GM18519 (cell line): ENCODE data around the gene PRKAA1.

ENCODE experiments used
- ATAC-seq: cut with Tn5 transposase; IDR thresholded peaks from one replicate; pipeline ENCODE4 v1.9.1; 2021; ENCODE audit warnings: mild to moderate bottlenecking, moderate library complexity; ENCODE audit not compliant: unreplicated experiment, low FRiP score

PRKAA1 gene

DNA sequence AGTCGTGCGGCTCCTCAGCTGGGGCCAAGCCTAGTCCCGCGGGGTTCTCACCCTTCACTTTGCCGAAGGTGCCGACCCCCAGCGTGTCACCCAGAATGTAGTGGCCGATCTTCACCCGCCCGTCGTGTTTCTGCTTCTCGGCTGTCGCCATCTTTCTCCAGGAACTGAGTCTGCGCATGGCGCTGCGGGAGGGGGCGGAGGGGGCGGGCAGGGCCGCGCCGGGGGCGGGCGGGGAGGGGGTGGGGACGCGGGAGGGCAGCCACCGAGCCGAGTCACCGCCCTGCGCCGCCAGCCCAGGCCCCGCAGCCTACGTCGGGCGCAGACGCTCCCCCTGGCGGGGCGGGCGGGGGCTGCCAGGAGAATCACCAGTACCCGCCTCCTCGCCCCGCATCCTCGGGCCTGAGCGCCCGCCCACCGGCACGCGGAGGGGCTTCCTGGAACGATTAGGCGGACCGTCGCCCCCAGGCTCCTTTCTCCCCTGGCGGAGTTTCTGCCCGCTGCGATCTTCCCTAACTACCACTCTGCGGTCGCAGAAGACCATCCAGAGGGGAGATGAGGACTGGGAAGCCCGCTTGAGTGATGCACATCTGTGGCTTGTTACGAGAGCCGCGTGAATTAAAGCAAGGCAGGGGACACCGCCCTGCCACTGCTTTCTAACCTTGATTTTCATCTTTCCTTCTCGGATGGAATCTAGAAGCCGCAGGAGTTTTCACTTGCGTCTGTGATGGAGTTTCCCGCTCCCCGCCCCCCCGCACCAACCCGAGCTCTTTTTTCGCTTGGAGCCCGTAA, at the start of gene PRKAA1:
PRKAA1 (minus strand) TSS at position 363 of the 789 bp plus-strand sequence; CDS start at position 178, 185 bp downstream.
- ATAC-seq = peak; percentile 95

DNA sequence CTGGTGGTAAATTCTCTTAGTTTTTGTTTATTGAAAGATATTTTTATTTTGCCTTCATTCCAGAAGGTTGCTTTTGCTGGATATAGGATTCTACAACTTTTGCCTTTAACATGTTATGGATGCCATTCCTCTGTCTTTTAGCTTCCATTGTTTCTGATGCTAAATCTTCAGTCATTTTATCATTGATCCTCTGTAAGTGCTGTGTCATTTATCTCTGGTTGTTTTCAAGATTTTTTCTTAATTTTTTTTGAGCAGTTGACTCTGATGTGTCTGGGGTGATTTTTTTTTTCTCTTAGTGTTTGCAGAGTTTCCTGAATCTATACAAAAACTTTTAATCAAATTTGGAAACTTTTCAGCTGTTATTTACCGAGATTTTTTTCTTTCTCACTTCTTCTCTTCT, 49.4 kb upstream of the PRKAA1 start:
- ATAC-seq = no peak

DNA sequence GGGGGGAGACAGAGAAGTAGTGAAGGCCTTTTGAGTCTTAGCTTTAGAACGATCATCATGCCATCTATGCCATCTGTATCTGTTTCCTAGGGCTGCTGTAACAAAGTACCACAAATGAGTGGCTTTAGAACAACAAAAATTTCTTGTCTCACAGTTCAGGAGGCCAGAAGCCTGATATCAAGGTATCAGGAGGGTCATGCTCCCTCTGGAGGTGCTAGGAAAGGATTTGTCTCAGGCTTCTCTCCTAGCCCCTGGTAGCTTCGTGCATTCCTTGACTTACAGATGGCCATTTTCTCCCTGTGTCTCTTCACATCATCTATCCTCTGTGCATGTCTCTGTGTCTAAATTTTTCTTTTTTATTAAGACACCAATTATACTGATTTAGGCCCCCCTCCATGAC, 48.2 kb upstream of the PRKAA1 start:
- no peak for ATAC-seq

GRCh38 chr5:40844565-40844964, 46.4 kb upstream of the PRKAA1 start:
- no peak for ATAC-seq

GRCh38 chr5:40842351-40842750, 44.2 kb upstream of the PRKAA1 start:
- ATAC-seq = no peak

GRCh38 chr5:40841068-40841805, 43.1 kb upstream of the PRKAA1 start, which contains the start of gene CARD6:
Gene CARD6, plus strand, starts transcription at chr5:40841367. Its CDS starts 16 bp downstream, at chr5:40841383.
- no peak for ATAC-seq

- ATAC-seq = no peak
Observed at GRCh38 chr5:40838086-40838485, 39.9 kb upstream of the PRKAA1 start.

GRCh38 chr5:40834849-40835787, 36.9 kb upstream of the PRKAA1 start, which contains the start of gene RPL37:
Gene RPL37, minus strand, starts transcription at chr5:40835222. Its CDS starts 37 bp downstream, at chr5:40835185.
- peak; percentile 96 for ATAC-seq

DNA sequence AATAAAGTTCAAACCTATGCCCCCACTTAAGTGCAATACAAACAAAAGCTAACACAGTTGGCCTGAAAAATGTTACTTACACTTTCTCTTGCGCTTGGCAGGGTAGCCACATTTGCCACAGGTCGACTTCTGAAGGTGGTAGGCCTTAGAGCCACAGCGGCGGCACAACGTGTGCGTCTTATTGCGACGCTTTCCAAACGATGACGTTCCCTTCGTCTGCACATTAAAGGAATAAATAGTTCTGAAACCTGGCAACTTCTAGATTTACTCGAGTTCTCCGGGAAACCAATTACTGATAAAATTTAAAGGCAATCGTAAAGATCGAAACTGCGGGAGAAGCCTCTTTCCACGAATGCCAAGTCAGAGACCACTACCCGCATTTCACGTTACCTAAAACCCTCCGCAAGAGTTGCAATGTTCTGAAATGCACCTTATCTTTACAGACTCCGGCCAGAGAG, 36.2 kb upstream of the PRKAA1 start:
- ATAC-seq = no peak

DNA sequence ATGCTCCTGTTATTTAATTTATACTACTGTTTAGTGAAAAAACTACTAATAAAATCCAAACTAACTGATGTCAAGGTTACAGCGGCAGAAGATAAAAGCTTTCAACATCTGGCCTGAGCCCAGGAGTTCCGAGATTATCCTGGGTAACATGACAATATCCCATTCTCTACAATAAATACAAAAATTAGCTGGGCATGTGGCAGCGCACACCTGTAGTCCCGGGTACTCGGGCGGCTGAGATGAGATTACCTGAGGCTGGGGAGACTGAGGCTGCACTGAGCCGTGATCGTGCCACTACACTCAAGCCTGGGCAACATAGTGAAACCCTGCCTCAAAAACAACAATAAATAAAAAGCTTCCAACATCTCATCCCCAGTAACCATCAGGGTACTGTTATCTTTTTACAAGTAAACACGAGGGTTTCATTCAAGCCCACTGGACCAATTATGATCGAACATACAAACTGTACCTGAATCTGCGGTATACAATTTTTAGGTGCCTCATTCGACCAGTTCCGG, 35.6 kb upstream of the PRKAA1 start:
- no peak for ATAC-seq

- ATAC-seq = no peak
Observed at GRCh38 chr5:40832345-40832744, 34.2 kb upstream of the PRKAA1 start.

GRCh38 chr5:40831346-40832210, 33.4 kb upstream of the PRKAA1 start:
- no peak for ATAC-seq

- ATAC-seq = no peak
Observed at GRCh38 chr5:40829748-40830533, 31.8 kb upstream of the PRKAA1 start.

DNA sequence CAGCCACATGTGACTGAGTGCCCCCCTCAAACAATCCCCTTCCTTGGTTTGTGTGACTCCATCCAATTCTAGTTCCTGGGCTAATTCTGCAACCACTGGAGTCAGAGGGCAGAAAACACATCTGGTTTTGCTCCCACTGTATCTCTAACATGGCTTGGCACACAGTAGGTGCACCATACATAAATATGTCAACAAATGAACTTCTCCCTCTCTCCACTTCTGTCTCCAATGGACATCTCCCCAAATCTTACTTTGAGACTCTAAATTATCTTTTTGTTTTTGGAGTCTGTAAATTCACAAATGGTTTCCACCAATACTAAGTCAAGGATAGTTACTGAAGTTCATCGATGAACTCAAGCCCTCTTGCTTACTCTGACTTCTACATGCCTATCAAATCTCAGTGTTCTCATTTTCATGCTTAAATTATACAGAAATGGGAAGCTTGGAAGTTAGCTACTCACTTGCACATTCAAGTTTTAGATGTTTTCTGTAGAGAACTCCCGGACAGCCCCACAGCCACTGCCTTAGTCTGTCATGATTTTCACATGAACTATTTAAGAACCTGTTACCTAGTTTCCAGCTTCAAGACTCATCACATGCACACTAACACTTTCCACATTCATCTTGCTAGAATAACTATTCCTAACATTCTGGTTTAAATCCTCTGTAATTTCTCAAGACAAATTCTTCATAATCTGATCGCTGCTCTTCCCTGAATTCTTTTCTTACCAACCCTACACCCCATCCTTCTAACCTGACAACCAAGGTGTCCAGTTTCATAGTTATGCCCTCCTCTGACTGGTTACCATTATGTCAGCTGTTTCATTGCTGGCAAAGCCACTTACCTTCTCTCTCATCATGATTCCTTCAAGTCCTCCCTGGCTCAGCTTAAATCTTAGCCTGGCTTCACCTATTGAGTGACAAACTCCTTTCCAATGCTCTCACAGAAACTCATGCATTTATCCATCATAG, 30.8 kb upstream of the PRKAA1 start:
- no peak for ATAC-seq

DNA sequence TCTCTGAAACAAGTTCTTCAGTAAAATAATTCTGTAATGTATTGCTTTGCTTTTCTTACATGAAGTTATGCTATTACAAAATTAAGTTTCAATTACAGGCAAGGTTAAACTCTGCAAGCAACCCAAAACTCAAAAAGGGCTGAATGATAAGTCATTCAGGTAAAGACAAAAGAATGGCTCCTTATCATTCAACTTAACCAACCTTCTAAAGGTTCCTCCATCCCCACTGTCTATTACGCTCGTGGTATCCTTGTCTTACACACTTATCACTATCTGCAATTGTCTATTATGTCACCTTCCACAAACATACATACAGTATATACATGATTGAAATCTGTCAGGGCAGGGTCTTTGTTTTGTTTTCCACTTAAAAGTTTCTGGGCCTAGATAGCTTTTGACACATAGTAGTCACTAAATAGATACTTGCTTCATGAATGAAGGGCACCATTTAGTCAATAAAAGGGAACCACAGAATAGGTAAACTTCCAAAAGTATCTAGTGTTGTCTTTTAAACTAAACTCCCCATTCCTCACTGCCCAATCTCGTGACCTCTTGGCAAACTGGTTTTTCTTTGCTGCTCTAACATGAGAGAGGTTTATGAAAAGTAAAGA, 30.0 kb upstream of the PRKAA1 start:
- no peak for ATAC-seq

GRCh38 chr5:40827188-40827977, 29.2 kb upstream of the PRKAA1 start:
- ATAC-seq = no peak
